H1 (cell line): ENCODE measurements around the gene SLC39A10.

Experiments
- ATF2 ChIP-seq: IDR thresholded peaks from 2 replicates; pipeline ENCODE4 v1.6.1; 2012; ENCODE audit warnings: low read length, inconsistent platforms
- CTCF ChIP-seq, 3 experiments: IDR thresholded peaks; 1 replicate in 2 of 3; 2 replicates in 1 of 3; pipeline versions ENCODE4 v1.5.1 to v1.6.1; 2011; ENCODE audit warnings: low read length in 3 of 3, mild to moderate bottlenecking in 3 of 3, inconsistent platforms in 2 of 3, low read depth in 1 of 3, moderate library complexity in 1 of 3; ENCODE audit not compliant: insufficient read depth in 1 of 3; ENCODE audit errors: control extremely low read depth in 1 of 3
- EP300 ChIP-seq, 2 experiments: IDR thresholded peaks; 1 replicate in 1 of 2; 2 replicates in 1 of 2; pipeline ENCODE4 v1.6.1; 2011 to 2012; ENCODE audit warnings: low read depth in 2 of 2, low read length in 2 of 2, mild to moderate bottlenecking in 2 of 2, borderline replicate concordance in 1 of 2, inconsistent platforms in 1 of 2, moderate library complexity in 1 of 2
- EZH2 ChIP-seq: fragments of 200-600 bp; sonication (generic); IDR thresholded peaks from 2 replicates; pipeline ENCODE4 v1.7.1; 2012; ENCODE audit warnings: low read depth, mild to moderate bottlenecking, moderate library complexity, low read length, inconsistent platforms; ENCODE audit not compliant: severe bottlenecking
- JUND ChIP-seq: IDR thresholded peaks from 2 replicates; pipeline ENCODE4 v1.6.1; 2011; ENCODE audit warnings: mild to moderate bottlenecking, improper control_type of control experiment, low read length
- MAX ChIP-seq: IDR thresholded peaks from 2 replicates; pipeline ENCODE4 v1.6.1; 2012; ENCODE audit warnings: inconsistent platforms
- USF2 ChIP-seq: IDR thresholded peaks from 2 replicates; pipeline ENCODE4 v1.6.1; 2011; ENCODE audit warnings: low read length, improper control_type of control experiment

- TF ChIP-seq USF2 (no peak), MAX (no peak), EZH2 (no peak), CTCF (IDR thresholded peaks at IDR 0.05; ENCODE audit: control extremely low read depth in 1 of 3, insufficient read depth in 1 of 3, low read depth in 1 of 3, low read length in 3 of 3) (no peak), JUND (no peak), ATF2 (no peak), EP300 (IDR thresholded peaks at IDR 0.05; ENCODE audit: borderline replicate concordance in 1 of 2, low read depth in 2 of 2, low read length in 2 of 2) (no peak)
Observed at GRCh38 chr2:195613922-195614321, 43.1 kb upstream of the SLC39A10 start.
